GM21360 (cell line): Measurements from ENCODE around the gene MYL10.
"Not testable (repeated sequence)": the region's sequence is repeated elsewhere in the genome, so short reads cannot be mapped to it uniquely, and the experiment has no call there.

Experiments
- ATAC-seq: cut with Tn5 transposase; IDR thresholded peaks from one replicate; pipeline ENCODE4 v1.9.1; 2021; ENCODE audit warnings: mild to moderate bottlenecking, moderate library complexity; ENCODE audit not compliant: unreplicated experiment

Gene MYL10

DNA sequence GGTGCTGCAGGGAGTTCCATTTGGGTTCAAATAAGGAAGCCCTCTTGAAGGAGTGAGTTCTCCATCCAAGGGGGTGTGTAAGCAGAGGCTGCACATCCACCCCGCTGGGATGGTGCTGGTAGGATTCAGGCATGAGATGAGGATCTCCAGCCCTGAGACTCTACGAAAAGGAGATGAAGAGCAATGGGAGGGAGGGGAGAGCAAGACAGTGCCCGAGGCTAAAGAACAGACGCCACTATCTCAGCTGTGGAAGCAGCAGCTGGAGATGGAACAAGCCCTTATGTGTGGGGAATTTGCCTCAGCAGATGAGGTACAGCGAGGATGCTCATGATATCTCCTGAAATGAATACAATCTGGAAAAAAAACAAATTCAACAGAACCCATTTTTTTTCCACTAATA, 28.1 kb upstream of the MYL10 start:
- no peak for ATAC-seq

DNA sequence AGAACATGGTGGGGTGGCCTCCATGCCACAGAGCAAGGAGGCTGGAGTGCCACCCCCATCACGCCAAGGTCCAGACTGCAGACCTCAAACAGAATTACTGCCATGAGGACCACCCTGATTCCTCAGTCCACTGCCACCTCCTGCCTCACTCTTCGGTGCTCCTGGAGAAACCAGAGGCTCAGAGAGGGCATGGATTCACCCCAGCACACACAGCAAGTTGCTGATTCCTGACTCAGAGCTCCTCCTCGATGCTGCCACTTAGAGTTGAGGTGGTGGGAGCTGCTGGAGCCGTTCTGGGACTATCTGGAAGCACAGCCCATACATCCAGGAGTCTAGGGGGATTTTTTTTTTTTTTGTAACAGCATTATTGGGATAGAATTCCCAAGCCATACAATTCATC, 22.0 kb upstream of the MYL10 start:
- no peak for ATAC-seq

DNA sequence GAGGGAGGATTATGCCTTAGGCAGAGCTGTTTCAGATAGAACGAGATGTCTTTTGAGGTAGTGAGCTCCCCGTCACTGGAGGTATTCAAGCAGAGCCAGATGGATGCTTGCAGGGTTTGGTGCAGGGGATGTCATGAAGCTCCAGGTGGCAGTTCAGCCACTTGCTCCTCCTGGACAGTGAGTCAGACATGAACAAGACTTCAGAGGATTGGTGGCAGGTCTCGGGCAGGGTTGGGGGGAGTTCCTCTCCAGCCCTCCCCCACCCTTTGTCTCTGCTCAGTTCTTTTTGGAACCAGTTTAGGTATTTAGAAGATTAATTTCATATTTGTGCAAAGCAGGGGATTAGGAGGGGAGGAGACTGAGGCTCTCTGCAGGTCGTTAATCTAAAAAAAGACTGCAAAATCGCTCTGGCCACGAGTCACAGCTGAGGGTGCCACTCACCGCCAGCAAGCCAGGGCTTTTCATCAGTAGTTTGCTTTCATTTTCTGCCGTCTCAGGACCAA, 21.5 kb upstream of the MYL10 start:
- no peak for ATAC-seq

DNA sequence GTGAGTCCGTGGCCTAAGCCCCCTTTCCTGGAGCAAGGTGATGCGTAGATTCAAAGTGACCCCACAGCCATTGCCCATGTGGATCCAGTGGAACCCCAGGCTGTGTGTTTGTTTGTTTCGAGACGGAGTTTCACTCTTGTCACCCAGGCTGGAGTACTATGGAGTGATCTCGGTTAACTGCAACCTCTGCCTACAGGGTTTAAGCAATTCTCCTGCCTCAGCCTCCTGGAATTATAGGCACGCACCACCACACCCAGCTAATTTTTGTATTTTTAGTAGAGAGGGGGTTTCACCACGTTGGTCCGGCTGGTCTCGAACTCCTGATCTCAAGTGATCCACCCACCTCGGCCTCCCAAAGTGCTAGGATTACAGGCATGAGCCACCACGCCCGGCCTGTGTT, 18.8 kb upstream of the MYL10 start:
- ATAC-seq: not testable (repeated sequence)

DNA sequence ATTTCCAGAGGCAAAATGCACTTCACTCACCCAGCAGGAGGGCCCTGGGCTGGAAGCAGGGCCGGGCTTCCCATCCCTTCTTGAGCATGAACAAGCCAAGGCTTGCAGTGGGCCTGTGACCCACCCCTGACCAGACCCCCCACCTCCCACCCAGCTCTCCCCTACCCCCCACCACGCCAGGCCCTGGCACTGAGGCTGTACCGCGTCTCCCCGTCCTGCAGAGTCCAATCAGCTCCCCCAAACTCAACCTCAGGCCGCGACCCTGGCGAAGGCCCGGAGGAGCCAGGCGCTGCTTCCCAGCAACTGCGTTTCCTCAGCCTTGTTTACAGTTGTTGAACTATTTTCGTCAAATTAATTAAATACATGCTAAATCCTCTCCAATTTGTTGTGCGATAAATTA, 16.9 kb upstream of the MYL10 start:
- ATAC-seq: no peak

DNA sequence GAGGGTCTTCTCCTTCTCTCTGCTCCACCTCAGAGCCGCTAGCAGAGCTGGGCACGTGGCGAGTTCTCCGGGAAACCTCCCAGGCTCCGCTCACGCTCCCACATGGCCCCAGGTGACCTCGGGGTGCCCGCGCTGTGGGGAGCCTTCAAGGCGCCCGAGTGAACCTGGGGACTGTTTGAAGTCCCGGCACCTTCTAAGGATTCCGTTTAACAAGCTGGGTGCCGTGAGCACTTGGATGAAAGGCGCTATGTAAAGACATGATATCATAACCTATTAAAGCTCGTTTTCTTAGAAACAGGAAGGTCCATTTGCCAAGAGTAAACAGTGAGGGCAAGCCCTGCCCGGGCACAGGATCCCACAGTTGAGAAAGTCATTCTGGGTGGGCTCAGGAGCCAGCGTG, 15.8 kb upstream of the MYL10 start:
- no peak for ATAC-seq

DNA sequence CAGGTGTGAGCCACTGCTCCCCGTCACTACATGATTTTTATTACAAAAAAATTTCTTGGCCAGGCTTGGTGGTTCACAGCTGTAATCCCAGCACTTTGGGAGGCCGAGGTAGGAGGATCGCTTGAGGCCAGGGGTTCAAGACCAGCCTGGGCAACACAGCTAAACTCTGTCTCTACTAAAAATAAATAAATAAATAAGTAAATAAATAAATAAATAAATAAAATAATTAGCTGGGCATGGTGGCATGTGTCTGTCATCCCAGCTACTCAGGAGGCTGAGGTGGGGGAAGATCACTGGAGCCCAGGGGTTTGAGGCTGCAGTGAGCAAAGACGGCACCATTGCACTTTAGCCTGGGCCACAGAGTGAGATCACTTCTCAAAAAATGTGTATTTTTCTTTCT, 10.0 kb upstream of the MYL10 start:
- not testable (repeated sequence) for ATAC-seq

DNA sequence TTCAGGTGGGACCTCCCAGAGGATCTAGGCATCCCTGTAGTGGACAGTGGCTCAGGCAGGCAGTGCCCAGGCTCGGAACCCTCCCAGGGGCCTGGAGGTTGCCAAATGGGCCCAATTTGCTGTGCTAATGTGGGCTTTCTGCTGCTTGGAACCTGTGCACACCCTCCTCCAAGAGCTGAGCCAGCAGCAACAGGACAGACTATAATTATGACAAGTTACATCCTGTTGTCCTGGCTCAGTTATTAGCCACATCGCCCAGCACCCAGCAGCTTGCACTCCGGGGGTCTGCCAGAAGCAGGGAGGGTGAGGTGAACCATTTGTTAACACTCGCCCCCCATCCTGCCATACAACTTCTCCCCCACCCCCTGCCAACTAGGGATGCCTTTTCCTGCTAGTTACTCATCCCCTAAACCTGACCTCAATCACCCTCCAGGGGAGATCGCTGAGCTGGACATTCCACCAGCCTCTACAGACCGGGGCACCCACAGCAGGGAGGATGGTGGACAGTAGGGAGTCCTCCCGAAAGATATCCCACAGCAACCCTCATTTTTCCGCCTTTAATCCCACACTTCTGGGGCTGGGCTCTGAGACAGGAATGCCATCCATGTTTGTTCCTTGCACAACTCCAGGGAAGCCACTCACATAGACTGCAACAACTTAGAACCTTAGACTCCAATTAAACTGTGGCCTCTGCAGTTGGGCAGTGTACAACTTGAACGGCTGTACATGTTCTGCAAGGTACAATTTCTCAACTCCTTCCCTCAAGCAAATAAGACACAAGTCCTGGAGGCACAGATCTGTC, 7.9 kb upstream of the MYL10 start:
- ATAC-seq: no peak

DNA sequence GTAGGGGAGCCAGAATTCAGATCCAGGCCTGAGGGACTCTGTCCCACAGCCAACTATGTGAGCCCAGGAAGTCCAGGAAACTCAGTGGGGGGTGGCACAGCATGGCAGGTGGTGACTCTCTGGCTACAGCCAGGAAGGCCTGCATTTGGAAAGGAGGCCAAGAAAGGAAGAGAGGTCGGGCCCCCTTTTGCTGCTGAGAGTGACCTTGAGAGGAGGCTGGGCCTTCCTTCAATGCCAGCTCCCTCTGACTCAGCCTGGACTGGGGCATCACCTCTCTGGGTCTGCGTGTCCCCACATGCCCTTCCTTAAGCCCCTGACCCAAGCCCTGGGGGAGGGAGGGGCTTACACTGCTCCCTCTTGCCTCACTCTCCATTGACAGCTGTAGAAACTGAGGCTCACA, 6.4 kb upstream of the MYL10 start:
- no peak for ATAC-seq

DNA sequence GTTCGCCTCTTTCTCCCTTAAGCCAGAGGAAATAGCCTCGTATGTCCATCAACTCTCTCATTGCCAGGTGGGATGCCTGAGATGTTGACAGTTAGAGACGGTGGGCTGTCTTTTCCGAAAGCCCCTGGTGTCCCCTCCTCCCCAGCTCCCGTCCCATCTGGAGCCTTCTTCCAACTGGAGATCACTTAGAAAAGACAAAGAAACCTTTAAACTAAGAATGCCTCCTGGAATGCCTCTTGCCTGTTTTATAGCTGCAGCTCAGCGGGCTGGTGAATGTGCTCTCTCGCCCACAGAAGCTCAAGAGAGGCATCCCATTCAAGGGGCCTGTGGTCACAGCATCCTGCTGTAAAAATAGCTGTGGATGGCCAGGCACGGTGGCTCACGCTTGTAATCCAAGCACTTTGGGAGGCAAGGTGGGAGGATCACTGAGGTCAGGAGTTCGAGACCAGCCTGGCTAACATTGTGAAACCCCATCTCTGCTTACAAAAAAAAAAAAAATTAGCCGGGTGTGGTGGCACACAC, 5.2 kb upstream of the MYL10 start:
- ATAC-seq: no peak

DNA sequence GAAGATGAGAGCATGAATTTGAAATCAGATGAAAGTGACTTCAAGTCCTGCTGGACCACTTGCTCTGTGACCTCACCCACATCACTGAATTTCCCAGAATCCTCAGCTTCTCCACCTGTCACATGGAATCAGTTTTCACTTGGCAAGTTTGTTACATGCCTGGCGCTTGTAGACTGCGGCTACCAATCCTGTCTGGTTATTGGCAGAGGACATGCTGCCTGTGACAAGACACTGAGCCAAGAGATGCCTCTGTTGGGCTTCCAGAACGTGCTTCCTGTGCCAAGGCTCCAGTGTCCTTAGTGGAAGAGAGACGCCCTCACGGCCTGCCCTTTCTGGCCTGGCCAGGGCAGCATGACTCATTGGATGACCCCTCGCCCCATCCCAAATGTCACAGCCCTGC, 4.4 kb upstream of the MYL10 start:
- no peak for ATAC-seq

DNA sequence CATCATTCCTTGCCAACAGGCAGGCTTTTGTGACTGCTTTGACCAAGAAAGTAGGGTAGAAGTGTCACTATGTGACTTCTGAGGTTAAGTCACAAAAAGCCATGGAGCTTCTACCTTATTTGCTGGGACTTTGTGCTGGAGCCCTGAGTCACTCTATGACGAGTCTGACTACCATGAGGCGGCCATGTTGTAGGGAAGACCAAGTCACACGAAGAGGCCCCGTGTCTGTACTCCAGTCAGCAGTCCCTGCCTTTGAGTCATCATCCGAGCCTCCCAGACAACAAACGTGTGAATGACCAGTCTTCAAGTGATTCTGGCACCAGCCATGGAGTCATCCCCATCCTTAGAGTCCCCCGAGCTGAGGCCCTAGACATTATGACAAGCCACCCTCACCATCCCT, 3.5 kb upstream of the MYL10 start:
- ATAC-seq: no peak

DNA sequence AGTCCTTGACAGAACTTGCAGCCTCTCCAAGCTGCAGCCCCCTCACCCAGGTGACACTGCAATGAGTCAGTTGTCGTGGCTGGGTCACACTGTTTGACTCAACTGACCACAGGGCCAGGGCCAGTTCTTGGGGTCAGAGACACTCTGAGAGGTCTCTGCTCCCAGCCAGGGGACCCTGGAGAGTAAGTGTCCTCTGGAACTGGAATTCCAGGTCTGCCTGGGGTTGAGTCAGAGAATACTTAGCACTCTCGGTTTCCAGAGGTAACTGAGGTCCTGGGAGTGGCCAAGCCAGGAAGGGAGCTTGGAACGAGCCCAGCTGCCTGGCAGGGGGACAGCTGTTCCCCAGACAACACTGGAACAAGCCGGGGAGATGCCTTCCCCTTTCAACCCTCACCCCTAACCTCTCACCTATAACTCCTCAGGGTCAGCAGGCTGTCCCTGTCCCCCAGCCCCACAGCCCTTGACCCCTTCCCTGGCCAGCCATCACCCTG, 2.2 kb upstream of the MYL10 start:
- ATAC-seq: no peak

DNA sequence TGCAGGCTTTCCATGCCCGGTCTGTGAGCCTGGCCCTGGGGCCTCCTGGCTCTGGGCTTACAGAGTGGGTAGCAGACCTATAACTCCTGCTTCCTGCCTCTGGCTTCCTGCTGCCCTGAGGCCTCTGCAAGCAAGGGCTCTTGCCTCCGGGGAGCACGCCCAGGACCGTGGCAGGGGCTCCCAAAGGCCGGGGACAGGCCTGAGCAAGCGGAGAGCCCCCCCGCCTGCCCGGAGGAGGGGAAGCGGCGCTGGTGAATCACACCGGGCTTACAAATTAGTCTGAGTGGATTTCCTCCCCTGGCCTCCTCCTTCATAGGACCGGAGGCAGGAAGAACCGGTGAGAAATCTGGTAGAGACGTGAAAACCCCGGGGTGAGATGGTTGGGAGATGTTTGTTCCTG, 1.5 kb upstream of the MYL10 start:
- ATAC-seq: no peak

DNA sequence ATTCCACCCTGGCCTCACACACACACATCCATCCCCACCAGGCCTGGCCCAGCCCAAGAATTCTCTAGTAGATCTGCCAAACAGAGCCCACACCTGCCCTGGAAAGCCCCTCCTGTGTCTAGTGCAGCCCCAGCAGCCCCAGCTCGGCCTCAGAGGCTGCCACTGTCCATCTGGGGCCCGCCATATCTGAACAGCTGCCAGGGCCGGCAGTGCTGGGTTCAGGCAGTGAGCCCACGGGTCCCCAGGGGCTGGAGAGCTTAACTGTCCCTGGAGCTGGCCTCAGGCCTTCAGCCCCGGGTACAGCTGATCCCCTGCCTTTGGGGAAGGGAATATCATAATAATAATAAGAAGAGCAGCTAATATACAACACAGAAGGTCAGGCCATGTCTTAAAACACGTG, 574 bp downstream of the MYL10 start:
- no peak for ATAC-seq

DNA sequence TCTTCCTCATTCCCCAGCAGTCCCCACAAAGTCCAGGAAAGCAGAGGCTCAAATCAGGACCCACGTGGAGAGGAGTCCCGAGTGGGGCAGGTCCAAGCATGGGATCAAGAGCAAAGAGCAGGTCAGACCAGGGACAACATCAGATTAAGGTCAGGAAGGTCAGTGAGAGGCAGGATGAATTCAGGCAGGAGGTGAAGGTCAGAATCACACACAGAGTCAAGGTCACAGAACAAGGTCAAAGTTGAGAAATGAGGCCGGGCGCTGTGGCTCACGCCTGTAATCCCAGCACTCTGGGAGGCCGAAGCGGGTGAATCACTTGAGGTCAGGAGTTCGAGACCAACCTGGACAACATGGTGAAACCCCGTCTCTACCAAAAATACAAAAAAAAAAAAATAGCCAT, 2.3 kb downstream of the MYL10 start:
- ATAC-seq: no peak

DNA sequence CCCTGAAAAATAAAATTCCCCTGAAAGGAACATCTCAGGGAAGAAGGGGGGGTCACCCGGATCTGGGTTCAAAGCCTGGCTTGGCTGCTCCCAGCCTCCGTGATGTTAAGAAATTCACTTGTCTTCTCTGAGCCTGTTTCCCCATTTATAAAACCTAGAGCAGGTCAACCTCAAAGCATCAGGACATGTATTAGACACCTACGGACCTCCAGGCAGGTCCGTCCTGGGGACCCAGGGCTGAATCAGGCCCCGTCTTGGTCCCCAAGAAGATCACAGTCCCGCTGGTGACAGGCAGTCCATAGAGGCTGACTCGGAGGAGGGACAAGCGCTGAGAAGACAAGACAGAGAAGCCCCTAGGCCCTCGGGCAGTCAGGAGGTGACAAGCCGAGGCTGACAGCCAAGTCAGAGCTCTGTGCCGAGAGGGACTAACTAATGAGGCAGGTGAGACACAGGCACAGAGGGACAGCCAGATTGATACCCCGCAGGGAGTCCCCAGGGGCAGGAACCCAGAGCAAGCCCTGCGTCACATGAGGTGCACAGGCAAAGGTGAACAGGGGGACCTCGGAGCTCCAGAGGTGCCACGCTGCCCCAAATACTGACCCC, 2.9 kb downstream of the MYL10 start:
- no peak for ATAC-seq

DNA sequence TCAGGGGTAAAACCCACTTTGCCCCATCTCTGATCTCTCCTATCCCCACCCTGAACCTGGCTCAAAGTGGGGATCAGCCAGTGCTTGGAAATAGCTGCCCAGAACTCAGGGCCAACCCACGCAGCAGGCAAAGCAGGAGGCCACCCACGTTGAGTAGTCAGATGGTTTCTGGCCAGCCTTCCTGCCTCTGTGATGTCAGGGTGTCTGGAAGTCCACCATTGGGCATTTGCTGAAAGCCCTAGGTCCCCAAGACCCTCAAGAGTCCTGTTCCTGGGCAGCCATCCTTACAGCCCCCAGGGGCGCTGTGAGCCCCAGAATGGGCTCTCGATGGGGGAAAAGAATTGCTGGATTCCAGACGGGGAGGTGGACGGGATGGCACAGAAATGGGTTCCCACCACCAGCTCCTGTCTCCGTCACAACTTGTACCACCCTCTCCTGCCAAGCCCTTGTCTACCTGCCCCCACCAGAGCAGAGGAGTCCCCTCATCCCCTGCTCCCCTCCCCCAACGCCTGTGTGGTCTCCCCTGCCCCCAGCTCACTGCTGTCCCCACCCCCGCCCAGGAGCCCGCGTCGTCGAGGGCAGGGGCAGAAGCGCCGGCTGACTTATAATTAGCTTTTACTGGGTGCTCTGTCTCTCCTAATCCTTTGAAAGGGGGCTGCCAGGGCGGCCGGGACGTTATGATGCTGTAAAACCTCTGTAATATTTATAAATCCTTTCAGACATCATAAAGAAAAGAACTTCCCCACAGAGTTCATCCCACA, 3.9 kb downstream of the MYL10 start:
- ATAC-seq: no peak

DNA sequence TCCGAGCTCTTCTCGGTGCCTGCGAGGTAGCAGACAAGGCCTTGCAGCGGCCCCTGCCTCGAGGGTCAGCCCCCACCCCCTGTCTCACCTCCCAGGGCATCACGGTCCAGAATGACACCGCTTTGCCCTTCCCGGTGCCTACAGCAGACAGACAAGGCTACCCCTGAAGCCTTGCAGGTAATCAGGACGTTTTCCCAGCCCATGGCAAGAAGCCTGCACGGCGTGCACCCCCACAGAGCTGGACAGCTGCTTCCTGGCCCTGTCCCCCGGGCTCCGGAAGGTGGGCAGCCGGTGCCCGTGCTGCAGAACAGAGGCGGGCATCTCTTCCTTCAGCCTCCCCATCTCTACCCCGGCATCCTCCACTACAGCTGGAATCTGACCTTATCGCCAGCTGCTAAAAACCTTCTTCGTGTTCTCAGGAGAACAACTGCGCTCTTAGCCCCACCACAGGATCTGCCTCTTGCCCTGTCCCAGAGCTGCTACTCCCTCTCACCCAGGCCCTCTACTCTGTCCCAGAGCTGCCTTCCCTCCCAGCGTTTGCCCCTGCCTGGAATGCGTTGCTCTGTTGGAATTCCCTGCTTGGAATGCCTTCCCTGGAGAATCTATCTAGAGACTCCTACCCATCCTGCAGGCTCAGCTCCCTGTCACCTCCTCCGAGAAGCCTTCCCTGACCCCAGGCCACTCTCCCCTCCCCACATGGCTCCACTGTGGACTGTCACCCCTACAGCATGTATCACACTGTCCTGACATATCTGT, 4.7 kb downstream of the MYL10 start:
- ATAC-seq: no peak

DNA sequence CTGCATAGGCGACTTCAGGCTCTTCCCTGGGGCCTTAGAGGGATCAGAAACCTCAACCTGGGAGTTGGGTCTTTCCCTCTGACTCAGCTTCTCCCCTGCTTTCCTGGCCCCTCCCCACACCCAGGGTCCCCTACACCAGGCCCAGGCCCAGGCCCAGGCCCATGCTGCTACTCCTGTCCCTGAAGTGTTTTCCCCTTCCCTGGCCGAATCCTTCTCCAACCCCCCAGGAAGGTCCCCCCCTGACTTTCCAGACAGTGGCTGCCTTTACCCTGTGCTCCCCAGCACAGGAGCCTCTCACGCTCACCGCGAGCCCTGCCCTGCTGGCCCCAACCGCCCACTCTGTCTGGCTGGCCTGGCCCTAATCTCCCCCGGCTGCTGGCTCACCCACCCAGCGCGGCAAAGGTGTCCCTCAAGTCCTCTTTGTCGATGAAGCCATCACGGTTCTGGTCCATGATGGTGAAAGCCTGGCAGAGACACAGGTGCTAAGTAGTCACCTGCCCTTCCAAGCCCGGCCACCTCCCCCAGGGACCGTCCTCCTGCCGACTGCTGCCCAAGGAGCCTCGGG, 6.4 kb downstream of the MYL10 start:
- no peak for ATAC-seq
